Activated T-cell treated with anti-CD3 and anti-CD28 coated beads for 4 hours (primary cell): ENCODE data around the gene FOXO3.

ENCODE experiments used
- DNase-seq: peaks from one replicate; pipeline ENCODE4 v3.0.0-alpha.2; 2020

FOXO3 gene

DNA sequence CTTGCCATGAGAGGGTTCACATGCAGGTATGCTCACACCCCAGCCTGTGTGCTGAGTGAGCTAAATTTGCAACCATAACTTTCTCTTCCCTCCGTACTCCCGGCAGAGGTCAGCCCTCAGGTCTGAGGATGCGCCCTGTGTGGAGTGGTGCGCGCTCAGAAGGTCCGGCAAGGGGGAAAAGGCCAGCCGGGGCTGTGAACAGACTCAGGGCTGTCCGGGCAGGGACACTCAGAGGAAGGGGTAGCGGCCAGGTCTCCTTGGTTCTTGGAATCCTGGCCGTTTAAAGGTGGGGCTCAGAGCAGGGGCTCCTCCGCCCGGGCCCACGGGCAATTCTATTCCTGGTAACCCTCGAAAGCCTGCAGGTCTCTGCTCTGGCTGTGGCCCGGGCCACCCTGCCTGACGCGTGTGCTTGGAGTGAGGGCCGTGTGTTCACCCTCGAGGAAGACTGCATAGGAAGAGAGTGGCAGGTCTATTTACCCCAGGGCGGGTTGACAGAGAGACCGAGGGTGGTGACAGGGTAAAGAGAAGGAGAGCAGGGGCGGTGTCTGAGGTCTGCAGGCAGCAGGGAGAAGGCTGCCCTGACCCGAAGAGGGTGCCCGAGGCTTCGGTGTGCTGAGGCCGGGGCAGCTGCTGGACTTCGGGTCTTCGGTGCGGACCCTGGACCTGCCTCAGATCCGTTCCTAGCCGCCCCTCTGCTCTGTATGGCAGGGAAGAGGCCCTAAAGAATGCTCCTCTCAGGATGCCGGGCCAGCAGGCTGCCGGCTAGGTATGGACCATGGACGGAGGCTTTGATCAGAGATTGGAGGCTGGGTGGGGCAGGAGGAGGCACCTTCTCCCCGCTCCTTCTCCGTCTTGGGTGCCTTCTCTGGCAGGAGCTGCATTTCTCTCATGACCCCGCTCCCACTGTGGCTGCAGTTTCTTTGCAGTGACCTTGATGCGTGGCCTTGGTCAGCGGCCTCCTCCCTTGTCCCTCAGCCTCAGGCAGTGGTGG, 156.4 kb downstream of the FOXO3 start:
- DNase-seq, result no peak

DNA sequence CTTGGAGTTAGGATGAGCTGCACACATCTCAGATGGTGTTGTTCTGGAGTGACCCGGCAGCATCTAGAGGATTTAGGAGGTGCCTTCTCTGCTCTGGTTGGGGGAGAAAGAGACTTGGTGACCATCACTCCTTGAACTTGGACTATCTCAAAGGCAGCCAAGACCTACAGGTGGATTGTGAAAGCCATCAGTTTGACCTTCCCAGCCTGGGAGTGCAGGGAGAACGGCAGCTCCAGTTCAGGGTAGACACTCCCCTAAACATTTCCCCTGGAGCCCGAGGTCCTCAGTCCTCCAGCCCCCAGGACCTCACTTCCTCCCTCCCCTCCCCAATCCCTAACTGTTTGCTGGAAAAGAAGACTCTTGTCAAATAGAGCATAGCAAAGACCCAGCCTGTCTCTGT, 158.8 kb downstream of the FOXO3 start:
- no peak for DNase-seq

DNA sequence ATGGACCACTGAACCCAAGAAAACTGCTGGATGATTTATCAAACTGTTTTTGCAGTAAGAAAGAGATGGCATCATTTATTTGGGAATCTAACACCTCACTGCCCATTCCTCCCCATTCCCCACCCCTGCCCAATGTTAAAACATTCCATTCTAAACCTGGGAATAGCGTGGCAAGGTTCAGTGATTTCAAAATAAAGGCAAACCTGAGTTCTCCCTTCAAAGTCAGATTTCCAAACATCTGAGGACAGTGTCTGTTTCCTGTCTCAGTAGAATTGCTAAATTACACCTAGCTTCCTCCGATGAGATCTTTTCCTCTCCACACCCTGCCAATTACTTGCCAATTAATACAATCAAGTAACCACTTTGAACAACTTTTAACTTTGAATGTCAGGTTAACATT, 160.1 kb downstream of the FOXO3 start:
- no peak for DNase-seq

DNA sequence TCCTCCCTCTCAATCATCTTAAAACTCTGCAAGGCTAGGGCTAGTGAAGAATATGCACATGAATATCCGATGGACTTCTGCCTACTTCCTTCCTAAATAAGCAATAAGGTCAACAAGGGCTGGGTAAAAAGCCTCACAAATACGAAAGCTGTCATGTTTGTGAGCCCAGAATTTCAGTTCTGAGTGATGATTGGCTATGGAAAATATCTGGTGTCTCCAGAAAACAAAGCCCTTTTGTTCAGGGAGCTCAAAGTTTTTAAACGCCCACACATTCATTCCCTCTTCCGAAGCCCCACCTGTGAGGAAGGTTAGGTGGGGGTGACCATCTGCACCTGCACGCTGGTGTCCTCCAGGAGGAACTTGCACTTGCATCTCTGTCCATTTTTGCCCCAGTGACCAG, 160.6 kb downstream of the FOXO3 start:
- no peak for DNase-seq

DNA sequence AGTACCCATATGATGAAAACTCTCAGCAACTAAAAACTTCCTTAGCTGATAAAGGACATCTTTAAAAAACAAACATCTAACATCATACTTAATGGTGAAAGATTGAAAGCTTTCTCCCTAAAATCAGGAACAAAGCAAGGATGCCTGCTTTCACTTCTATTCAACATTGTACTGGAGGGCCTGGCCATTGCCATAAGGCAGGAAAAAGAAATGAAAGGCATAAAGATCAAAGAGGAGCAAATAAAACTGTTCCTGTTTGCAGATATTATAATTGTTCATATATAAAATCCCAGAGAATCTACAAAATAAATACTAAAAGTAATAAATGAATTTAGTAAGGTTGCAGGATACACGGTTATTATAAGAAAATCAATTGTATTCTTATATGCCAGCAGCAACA, 162.9 kb downstream of the FOXO3 start:
- no peak for DNase-seq

DNA sequence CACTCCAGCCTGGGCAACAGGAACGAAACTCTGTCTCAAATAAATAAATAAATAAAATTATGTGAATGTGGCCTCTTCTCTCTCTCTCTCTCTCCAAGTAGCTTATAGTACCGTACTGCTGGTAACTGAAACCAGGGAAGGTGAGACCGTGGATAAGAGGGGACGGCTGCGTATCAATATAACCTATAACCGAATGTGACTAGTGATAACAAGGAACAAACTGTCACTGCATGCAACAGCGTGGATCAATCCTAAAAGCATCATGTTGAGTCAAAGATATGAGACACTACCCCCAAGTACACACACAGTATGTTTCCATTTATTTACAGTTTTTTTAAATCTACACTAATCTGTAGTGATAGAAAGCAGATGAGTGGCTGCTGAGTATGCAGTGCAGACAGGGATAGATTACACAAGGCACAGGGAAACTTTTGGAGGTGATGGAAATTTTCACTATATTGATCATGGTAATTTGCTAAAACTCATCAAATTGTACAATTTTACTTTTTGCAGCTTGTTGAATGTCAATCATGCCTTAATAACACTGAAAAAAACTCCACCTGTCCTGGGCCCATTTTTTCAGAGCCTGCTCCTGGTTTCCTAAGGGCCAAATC, 166.1 kb downstream of the FOXO3 start:
- no peak for DNase-seq

DNA sequence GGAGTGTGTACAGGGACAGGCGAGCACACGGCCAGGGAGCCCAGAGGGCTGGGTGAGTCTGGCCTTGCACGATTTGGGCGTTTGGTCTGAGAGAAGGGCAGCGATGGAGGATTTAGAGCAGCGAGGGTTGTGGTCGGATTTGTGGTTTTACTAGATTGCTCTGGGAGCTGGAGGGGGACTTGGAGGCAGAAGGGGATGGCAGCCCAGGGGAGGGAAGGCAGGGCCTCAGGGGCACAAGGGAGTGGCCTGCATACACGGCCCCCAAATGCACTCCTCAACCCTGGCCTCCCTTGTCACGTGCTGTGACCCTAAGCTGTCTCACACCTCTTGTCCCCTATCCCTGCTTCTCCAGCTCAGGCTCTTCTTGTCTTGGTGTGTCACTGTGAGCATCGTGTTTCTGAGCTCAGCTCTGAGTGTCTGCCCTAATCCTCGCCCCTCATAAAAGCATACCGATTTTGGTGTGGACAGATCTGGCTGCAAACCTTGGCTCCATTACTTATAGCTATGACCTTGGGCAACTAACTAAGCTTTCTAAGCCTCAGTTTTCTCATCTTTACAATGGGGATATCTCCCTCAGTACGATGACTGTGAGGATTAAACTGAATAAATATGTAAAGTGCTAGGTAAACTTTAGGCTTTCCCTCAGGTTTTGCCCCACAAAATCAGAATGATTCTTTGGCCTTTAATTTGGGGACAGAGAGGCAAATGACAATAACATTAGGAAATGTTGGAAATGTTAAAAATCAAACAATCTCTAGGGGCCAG, 167.4 kb downstream of the FOXO3 start:
- DNase-seq, result no peak

DNA sequence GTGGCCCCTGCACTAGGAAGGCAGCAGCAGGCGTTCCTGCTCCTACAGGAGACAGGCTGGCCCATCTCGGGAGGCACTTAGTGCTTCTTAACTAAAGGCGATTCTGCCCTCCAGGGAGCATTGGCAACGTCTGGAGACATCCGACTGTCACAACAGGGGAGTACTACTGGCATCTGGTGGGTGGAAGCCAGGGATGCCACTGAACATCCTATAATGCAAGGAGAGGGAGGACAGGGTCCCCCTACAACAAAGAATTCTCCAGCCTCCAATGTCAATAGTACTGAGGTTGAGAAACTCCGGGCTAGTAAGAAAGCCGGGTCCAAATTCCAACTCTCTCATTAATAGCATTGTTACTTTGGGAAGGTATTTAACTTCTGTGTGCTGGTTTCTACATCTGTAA, 168.1 kb downstream of the FOXO3 start:
- no peak for DNase-seq

DNA sequence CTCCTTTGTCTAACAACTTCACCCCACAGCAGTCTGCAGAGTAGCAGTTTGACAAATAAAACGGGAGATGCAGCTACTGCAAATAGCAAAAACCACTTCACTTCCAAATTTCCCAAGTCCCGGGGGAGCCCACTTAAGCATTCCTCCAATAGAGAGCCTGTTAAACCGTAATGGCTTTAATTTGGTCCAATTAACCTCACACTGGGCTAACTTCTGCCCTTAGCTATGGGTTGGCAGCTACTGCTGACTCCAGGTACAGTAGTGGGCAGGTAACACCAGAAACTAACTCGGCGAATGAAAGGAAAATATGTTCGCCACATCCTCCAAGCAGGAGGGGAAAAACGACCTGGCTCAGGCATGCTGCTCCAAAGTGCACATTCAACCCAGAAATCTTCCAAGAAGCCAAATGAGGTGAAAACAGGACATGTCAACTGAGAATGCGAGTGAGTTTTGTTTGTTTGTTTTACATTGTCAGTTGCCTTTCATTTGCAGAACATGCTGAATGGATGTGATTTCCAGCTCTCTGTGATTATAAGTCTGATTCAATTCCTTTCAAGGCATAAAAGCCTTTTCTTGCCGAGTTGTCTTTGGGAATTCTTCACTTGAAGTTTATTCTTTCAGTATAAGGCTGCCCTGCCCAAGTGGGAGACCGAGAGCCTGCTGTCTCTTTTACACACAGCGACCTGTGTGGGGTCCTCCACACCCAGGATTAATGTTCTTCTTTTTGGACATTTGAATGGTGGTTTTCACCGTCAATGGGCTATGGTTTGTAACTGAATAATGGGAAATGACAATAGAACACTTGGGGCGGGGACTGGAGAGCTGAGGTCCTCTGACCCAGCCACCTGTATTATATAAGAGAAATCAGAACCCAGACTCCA, 170.2 kb downstream of the FOXO3 start:
- no peak for DNase-seq

DNA sequence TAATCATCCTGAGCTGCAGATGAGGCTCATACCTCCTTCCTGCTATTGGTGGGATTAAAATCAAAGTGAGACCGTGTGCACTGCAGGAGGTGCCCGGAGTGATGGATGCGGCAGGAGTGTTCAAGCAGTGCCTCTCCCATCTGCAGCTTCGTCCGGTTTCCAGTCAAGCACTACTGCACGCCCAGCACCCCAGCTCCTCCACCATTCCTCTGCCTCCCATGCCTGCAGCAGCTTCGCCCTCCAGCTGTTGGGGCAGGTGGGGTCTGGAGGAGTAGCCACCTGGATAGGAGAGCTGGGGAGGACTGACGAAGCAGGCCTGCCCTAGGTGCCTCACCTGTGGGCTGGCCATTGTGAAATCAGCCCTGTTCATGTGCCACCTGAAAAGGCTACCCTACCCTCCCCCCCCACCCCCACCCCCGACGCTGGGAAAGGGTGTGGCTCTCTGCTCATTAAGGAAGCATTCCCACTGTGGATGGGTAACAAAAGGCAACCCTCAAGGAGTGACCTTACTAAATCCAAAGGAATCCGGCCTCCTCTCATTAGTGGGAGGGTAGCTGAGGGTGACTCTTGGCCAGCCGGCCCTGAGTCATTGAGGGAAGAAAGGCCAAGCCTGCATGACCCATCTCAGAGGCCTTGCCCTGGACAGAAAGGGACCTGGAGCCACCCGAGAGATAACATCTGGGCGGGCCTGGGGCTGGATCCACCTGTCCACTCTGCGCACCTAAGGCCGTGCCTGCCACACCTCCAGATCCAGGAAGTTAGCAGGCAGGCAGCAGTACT, 171.6 kb downstream of the FOXO3 start:
- no peak for DNase-seq

DNA sequence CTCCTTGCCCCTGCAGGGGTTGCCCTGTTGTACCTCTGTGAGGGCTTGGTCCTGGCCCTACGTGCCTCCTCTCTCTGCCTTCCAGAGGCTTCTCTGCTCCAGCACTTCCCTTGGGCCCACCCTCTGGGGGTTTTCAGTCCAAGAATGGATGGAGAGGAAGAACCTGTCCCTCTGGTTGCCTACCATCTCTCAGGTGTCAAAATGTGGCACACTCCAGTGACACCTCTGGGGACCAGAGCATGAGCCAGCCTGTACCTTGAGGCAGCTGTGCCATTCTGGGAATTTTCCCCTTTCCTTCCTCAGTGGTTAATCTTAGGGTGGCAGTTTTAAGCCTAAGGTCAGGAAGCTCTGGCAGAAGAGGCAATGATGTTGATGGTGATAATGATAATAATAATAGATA, 172.3 kb downstream of the FOXO3 start:
- DNase-seq, result no peak

DNA sequence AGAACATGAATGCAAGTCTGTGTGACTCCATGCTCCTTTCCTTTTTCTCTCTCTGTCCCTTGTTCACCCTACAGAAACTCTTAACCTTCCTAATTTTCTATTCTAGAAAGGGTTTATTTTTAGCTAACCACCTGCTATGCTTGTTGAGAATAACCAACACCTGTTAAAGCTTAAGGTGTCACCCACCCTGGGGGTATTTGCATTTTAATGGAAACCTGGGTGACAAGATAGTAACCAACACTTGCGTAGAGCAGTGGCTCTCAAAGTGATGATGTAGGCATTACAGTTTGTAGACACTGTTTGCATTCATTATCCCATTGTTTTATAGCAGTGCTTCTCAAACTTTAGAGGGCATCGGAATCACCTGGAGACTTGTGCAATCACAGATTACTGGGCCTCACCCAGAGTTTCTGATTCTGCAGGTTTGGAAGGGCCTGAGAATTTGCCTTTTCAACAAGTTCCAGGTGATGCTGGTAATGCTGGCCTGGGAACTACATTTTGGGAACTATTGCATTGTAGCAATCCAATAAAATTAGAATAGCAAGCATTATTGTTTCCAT, 173.1 kb downstream of the FOXO3 start:
- no peak for DNase-seq
